Lower leg skin (tissue), 3 donors: Measurements from ENCODE around the gene CSNK2A3.
"Not testable (repeated sequence)": the region's sequence is repeated elsewhere in the genome, so short reads cannot be mapped to it uniquely, and the experiment has no call there.

Experiments
- POLR2A ChIP-seq, 2 donors: fragments of 450-650 bp; IDR thresholded peaks; one replicate each; pipeline ENCODE4 v1.6.1; 2016 to 2017; ENCODE audit warnings: antibody characterized with exemption in 2 of 2, mild to moderate bottlenecking in 1 of 2, moderate library complexity in 1 of 2
- TF ChIP-seq, protein P1 (sequence below), 3 donors: fragments of 450-650 bp; IDR thresholded peaks; one replicate each; pipeline ENCODE4 v1.5.1; 2016; ENCODE audit warnings: antibody characterized with exemption in 3 of 3, mild to moderate bottlenecking in 3 of 3, moderate library complexity in 2 of 3

DNA sequence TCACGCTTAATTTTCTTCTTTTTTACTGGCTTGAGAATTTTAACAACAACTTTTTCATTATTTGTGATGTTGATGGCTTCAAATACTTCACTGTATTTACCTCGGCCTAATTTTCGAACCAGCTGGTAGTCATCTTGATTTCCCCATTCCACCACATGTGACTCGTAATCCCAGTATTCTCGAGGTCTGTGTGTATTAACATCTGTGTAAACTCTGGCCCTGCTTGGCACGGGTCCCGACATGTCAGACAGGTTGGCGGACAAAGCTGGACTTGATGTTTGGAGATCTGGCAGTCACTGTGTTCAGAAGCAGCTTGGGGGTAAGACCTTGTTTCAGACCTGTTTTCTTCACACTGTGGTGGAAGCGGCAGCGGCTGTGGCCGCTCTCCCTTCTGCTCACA, at the start of gene CSNK2A3:
- TF ChIP-seq, protein P1, sequence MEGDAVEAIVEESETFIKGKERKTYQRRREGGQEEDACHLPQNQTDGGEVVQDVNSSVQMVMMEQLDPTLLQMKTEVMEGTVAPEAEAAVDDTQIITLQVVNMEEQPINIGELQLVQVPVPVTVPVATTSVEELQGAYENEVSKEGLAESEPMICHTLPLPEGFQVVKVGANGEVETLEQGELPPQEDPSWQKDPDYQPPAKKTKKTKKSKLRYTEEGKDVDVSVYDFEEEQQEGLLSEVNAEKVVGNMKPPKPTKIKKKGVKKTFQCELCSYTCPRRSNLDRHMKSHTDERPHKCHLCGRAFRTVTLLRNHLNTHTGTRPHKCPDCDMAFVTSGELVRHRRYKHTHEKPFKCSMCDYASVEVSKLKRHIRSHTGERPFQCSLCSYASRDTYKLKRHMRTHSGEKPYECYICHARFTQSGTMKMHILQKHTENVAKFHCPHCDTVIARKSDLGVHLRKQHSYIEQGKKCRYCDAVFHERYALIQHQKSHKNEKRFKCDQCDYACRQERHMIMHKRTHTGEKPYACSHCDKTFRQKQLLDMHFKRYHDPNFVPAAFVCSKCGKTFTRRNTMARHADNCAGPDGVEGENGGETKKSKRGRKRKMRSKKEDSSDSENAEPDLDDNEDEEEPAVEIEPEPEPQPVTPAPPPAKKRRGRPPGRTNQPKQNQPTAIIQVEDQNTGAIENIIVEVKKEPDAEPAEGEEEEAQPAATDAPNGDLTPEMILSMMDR (IDR thresholded peaks at IDR 0.05) = not testable (repeated sequence)
- TF ChIP-seq POLR2A (IDR thresholded peaks at IDR 0.05) = not testable (repeated sequence)
